K562 (cell line): ENCODE data around the gene RNF121. TPM values are rescaled to one million over a fixed set of nuclear protein-coding genes. Genes with fewer than 3 reads are reported as not detected.

Experiments used
- ARID1B ChIP-seq: fragments of 450-650 bp; IDR thresholded peaks from 2 replicates; pipeline ENCODE4 v1.6.1; 2016; ENCODE audit warnings: antibody characterized with exemption, mild to moderate bottlenecking, inconsistent platforms
- CXXC5 ChIP-seq: fragments of 250-450 bp; sonication (Bioruptor Pico); IDR thresholded peaks from 2 replicates; pipeline ENCODE4 v1.8.0; 2022; ENCODE audit warnings: inconsistent platforms, mild to moderate bottlenecking, moderate library complexity
- FOXM1 ChIP-seq, 2 experiments: fragments of 450-650 bp in 1 of 2; sonication (generic) in 1 of 2; formaldehyde crosslinking in 1 of 2; IDR thresholded peaks; 2 replicates each; pipeline versions ENCODE4 v1.6.1 to v1.9.0; 2017 to 2022; ENCODE audit warnings: low read depth in 2 of 2, mild to moderate bottlenecking in 2 of 2, missing genetic modification reagents in 1 of 2, moderate library complexity in 1 of 2
- NCOA1 ChIP-seq: fragments of 450-650 bp; IDR thresholded peaks from 2 replicates; pipeline ENCODE4 v1.6.1; 2016; ENCODE audit warnings: low read depth
- RBM17 ChIP-seq: fragments of 200-400 bp; formaldehyde crosslinking; IDR thresholded peaks from 2 replicates; pipeline ENCODE4 v1.6.1; 2017; ENCODE audit warnings: low read depth, mild to moderate bottlenecking, low read length, borderline replicate concordance
- SMARCA4 ChIP-seq: fragments of 450-650 bp; IDR thresholded peaks from 2 replicates; pipeline ENCODE4 v1.6.1; 2016
- ZFP36 ChIP-seq: fragments of 150-350 bp; IDR thresholded peaks from 2 replicates; pipeline ENCODE4 v1.6.1; 2018; ENCODE audit warnings: low read length, low read depth; ENCODE audit not compliant: partially characterized antibody
- ZNF586 ChIP-seq: fragments of 450-650 bp; formaldehyde crosslinking; conservative IDR thresholded peaks from 2 replicates; pipeline ENCODE4 v1.4.0; 2020; ENCODE audit warnings: mild to moderate bottlenecking, moderate library complexity
- ZNF695 ChIP-seq: fragments of 450-650 bp; formaldehyde crosslinking; IDR thresholded peaks from 2 replicates; pipeline ENCODE4 v1.4.0; 2020; ENCODE audit warnings: mild to moderate bottlenecking, moderate library complexity
- polyA plus RNA-seq, 8 experiments: library from polyadenylated mRNA; depleted of rRNA in 4 of 8; stranded (reverse) in 5 of 8; unstranded in 3 of 8; fragments of >200 nt; fragmentation: Nextera tagmentation in 2 of 8; fragmentation: Illumina TruSeq in 1 of 8; extraction: Ambion mirVana in 2 of 8; extraction: Trizol in 1 of 8; gene quantifications; 2 replicates each; pipeline versions ENCODE4 v1.2.1 to v1.2.3, GENCODE V29; 2011 to 2014; ENCODE audit warnings: inconsistent platforms in 1 of 8, missing spikeins in 1 of 8
- total RNA-seq, 7 experiments: library from RNA; depleted of rRNA in 6 of 7; stranded (reverse); fragments of >200 nt in 6 of 7; fragmentation: Illumina TruSeq in 2 of 7; extraction: Trizol in 2 of 7; gene quantifications; 2 replicates each; pipeline versions ENCODE4 v1.2.1 to v1.2.3, GENCODE V29; 2011 to 2021; ENCODE audit warnings: low replicate concordance in 1 of 7
- TF ChIP-seq, protein P1 (sequence below): fragments of 200-600 bp; sonication (generic); IDR thresholded peaks from one replicate; pipeline ENCODE4 v1.6.1; 2012; ENCODE audit warnings: mild to moderate bottlenecking, low read depth, low read length, inconsistent platforms
- TF ChIP-seq, protein P2 (sequence below): fragments of 450-650 bp; IDR thresholded peaks from 2 replicates; pipeline ENCODE4 v1.6.1; 2017; ENCODE audit warnings: antibody characterized with exemption, mild to moderate bottlenecking

The RNF121 gene
- total and polyA plus RNA-seq, 9 of the 15 experiments (the other 6 are each of a cell fraction or from before 2014, with no cell fraction given) = 8.0 to 63.4 (median 20.5) TPM

GRCh38 chr11:71995726-71996291 lies 67.0 kb downstream of the RNF121 start (continued):
- no peak for TF ChIP-seq ZNF586 (CRISPR knock-in tag)
- TF ChIP-seq ARID1B = peak; percentile 96
- TF ChIP-seq, protein P1, sequence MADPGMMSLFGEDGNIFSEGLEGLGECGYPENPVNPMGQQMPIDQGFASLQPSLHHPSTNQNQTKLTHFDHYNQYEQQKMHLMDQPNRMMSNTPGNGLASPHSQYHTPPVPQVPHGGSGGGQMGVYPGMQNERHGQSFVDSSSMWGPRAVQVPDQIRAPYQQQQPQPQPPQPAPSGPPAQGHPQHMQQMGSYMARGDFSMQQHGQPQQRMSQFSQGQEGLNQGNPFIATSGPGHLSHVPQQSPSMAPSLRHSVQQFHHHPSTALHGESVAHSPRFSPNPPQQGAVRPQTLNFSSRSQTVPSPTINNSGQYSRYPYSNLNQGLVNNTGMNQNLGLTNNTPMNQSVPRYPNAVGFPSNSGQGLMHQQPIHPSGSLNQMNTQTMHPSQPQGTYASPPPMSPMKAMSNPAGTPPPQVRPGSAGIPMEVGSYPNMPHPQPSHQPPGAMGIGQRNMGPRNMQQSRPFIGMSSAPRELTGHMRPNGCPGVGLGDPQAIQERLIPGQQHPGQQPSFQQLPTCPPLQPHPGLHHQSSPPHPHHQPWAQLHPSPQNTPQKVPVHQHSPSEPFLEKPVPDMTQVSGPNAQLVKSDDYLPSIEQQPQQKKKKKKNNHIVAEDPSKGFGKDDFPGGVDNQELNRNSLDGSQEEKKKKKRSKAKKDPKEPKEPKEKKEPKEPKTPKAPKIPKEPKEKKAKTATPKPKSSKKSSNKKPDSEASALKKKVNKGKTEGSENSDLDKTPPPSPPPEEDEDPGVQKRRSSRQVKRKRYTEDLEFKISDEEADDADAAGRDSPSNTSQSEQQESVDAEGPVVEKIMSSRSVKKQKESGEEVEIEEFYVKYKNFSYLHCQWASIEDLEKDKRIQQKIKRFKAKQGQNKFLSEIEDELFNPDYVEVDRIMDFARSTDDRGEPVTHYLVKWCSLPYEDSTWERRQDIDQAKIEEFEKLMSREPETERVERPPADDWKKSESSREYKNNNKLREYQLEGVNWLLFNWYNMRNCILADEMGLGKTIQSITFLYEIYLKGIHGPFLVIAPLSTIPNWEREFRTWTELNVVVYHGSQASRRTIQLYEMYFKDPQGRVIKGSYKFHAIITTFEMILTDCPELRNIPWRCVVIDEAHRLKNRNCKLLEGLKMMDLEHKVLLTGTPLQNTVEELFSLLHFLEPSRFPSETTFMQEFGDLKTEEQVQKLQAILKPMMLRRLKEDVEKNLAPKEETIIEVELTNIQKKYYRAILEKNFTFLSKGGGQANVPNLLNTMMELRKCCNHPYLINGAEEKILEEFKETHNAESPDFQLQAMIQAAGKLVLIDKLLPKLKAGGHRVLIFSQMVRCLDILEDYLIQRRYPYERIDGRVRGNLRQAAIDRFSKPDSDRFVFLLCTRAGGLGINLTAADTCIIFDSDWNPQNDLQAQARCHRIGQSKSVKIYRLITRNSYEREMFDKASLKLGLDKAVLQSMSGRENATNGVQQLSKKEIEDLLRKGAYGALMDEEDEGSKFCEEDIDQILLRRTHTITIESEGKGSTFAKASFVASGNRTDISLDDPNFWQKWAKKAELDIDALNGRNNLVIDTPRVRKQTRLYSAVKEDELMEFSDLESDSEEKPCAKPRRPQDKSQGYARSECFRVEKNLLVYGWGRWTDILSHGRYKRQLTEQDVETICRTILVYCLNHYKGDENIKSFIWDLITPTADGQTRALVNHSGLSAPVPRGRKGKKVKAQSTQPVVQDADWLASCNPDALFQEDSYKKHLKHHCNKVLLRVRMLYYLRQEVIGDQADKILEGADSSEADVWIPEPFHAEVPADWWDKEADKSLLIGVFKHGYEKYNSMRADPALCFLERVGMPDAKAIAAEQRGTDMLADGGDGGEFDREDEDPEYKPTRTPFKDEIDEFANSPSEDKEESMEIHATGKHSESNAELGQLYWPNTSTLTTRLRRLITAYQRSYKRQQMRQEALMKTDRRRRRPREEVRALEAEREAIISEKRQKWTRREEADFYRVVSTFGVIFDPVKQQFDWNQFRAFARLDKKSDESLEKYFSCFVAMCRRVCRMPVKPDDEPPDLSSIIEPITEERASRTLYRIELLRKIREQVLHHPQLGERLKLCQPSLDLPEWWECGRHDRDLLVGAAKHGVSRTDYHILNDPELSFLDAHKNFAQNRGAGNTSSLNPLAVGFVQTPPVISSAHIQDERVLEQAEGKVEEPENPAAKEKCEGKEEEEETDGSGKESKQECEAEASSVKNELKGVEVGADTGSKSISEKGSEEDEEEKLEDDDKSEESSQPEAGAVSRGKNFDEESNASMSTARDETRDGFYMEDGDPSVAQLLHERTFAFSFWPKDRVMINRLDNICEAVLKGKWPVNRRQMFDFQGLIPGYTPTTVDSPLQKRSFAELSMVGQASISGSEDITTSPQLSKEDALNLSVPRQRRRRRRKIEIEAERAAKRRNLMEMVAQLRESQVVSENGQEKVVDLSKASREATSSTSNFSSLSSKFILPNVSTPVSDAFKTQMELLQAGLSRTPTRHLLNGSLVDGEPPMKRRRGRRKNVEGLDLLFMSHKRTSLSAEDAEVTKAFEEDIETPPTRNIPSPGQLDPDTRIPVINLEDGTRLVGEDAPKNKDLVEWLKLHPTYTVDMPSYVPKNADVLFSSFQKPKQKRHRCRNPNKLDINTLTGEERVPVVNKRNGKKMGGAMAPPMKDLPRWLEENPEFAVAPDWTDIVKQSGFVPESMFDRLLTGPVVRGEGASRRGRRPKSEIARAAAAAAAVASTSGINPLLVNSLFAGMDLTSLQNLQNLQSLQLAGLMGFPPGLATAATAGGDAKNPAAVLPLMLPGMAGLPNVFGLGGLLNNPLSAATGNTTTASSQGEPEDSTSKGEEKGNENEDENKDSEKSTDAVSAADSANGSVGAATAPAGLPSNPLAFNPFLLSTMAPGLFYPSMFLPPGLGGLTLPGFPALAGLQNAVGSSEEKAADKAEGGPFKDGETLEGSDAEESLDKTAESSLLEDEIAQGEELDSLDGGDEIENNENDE = no peak
- TF ChIP-seq RBM17 = no peak
- TF ChIP-seq FOXM1 (IDR thresholded peaks at IDR 0.05; ENCODE audit: low read depth) = peak; percentile 76; the same call in 1 of the 2 replicates
- no peak for TF ChIP-seq FOXM1 (CRISPR knock-in tag; IDR thresholded peaks at IDR 0.05; ENCODE audit: low read depth)
- TF ChIP-seq ZNF695 = no peak
- peak; percentile 18; the same call in 1 of the 2 replicates for TF ChIP-seq CXXC5 (CRISPR knock-in tag)
- TF ChIP-seq ZFP36 = peak; percentile 11
- TF ChIP-seq NCOA1 = peak; percentile 66; the same call in 1 of the 2 replicates
- peak; percentile 92 for TF ChIP-seq SMARCA4
- TF ChIP-seq, protein P2, sequence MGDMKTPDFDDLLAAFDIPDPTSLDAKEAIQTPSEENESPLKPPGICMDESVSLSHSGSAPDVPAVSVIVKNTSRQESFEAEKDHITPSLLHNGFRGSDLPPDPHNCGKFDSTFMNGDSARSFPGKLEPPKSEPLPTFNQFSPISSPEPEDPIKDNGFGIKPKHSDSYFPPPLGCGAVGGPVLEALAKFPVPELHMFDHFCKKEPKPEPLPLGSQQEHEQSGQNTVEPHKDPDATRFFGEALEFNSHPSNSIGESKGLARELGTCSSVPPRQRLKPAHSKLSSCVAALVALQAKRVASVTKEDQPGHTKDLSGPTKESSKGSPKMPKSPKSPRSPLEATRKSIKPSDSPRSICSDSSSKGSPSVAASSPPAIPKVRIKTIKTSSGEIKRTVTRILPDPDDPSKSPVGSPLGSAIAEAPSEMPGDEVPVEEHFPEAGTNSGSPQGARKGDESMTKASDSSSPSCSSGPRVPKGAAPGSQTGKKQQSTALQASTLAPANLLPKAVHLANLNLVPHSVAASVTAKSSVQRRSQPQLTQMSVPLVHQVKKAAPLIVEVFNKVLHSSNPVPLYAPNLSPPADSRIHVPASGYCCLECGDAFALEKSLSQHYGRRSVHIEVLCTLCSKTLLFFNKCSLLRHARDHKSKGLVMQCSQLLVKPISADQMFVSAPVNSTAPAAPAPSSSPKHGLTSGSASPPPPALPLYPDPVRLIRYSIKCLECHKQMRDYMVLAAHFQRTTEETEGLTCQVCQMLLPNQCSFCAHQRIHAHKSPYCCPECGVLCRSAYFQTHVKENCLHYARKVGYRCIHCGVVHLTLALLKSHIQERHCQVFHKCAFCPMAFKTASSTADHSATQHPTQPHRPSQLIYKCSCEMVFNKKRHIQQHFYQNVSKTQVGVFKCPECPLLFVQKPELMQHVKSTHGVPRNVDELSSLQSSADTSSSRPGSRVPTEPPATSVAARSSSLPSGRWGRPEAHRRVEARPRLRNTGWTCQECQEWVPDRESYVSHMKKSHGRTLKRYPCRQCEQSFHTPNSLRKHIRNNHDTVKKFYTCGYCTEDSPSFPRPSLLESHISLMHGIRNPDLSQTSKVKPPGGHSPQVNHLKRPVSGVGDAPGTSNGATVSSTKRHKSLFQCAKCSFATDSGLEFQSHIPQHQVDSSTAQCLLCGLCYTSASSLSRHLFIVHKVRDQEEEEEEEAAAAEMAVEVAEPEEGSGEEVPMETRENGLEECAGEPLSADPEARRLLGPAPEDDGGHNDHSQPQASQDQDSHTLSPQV = 0 out of 2 replicates have a peak, but pooled peaks have one; percentile 18
